Astrocyte (in vitro differentiated cells and primary cell): Measurements from ENCODE around the gene ODF2. TPM values are rescaled to one million over a fixed set of nuclear protein-coding genes. Genes with fewer than 3 reads are reported as not detected.

ENCODE experiments used
- DNase-seq: peaks from one replicate; pipeline ENCODE4 v3.0.0-alpha.2; 2010; ENCODE audit warnings: low read depth
- FAIRE-seq: peaks from 2 replicates; lab custom pipeline; 2011; peaks lifted over from hg19 to GRCh38; lab: Jason Lieb, UNC
- H2AFZ ChIP-seq: 2 replicates; pipeline ENCODE4 v1.6.0; 2012; ENCODE audit warnings: low read depth, low read length, inconsistent platforms
- H3K27ac ChIP-seq: 2 replicates; pipeline ENCODE4 v1.5.1; 2011; ENCODE audit warnings: low read depth, low read length, inconsistent platforms
- H3K27me3 ChIP-seq: 2 replicates; pipeline ENCODE4 v1.6.0; 2011; ENCODE audit warnings: low read length, inconsistent platforms; ENCODE audit not compliant: insufficient read depth
- H3K36me3 ChIP-seq: 2 replicates; pipeline ENCODE4 v1.5.1; 2011; ENCODE audit warnings: low read length, inconsistent platforms; ENCODE audit not compliant: insufficient read depth
- H3K4me1 ChIP-seq: 2 replicates; pipeline ENCODE4 v1.5.1; 2011; ENCODE audit warnings: low read length, inconsistent platforms; ENCODE audit not compliant: insufficient read depth
- H3K4me2 ChIP-seq: 2 replicates; pipeline ENCODE4 v1.6.0; 2012; ENCODE audit warnings: low read length, inconsistent platforms
- H3K4me3 ChIP-seq: 2 replicates; pipeline ENCODE4 v1.5.1; 2011; ENCODE audit warnings: low read depth, mild to moderate bottlenecking, low read length, inconsistent platforms; ENCODE audit not compliant: insufficient read depth
- H3K79me2 ChIP-seq: 2 replicates; pipeline ENCODE4 v1.6.0; 2012; ENCODE audit warnings: mild to moderate bottlenecking, low read length, inconsistent platforms; ENCODE audit not compliant: insufficient read depth
- H3K9ac ChIP-seq: 2 replicates; pipeline ENCODE4 v1.6.0; 2012; ENCODE audit warnings: mild to moderate bottlenecking, low read length, inconsistent platforms
- H3K9me3 ChIP-seq: 2 replicates; pipeline ENCODE4 v1.5.1; 2012; ENCODE audit warnings: low read depth, mild to moderate bottlenecking, low read length, inconsistent platforms; ENCODE audit not compliant: insufficient read depth
- H4K20me1 ChIP-seq: 2 replicates; pipeline ENCODE4 v1.6.0; 2012; ENCODE audit warnings: low read length, inconsistent platforms; ENCODE audit not compliant: insufficient read depth
- H3K27ac Mint-ChIP-seq: one replicate; pipeline ENCODE4 v1.8.0; 2021; ENCODE audit warnings: mild to moderate bottlenecking, mixed read lengths; ENCODE audit not compliant: unreplicated experiment
- H3K27me3 Mint-ChIP-seq: one replicate; pipeline ENCODE4 v1.8.0; 2021; ENCODE audit warnings: low read depth, mixed read lengths; ENCODE audit not compliant: unreplicated experiment
- H3K36me3 Mint-ChIP-seq: one replicate; pipeline ENCODE4 v1.8.0; 2021; ENCODE audit warnings: low read depth, mixed read lengths; ENCODE audit not compliant: unreplicated experiment
- H3K4me1 Mint-ChIP-seq: one replicate; pipeline ENCODE4 v1.8.0; 2021; ENCODE audit warnings: low read depth, mixed read lengths; ENCODE audit not compliant: unreplicated experiment
- H3K4me3 Mint-ChIP-seq: one replicate; pipeline ENCODE4 v1.8.0; 2021; ENCODE audit warnings: mild to moderate bottlenecking, moderate library complexity, mixed read lengths; ENCODE audit not compliant: unreplicated experiment
- H3K9me3 Mint-ChIP-seq: one replicate; pipeline ENCODE4 v1.8.0; 2021; ENCODE audit warnings: mild to moderate bottlenecking, mixed read lengths; ENCODE audit not compliant: unreplicated experiment
- CTCF ChIP-seq: IDR thresholded peaks from 2 replicates; pipeline ENCODE4 v1.5.1; 2011; ENCODE audit warnings: low read depth, mild to moderate bottlenecking, inconsistent platforms, low read length, moderate library complexity; ENCODE audit not compliant: insufficient read depth
- EZH2 ChIP-seq: IDR thresholded peaks from 2 replicates; pipeline ENCODE4 v1.6.1; 2012; ENCODE audit warnings: mild to moderate bottlenecking, low read length, inconsistent platforms; ENCODE audit not compliant: insufficient read depth
- total RNA-seq: library from RNA; stranded (reverse); gene quantifications from 2 replicates; pipeline ENCODE4 v1.2.1, GENCODE V29; 2021

The ODF2 gene
- total RNA-seq, 1 donor from 2014 or later: 26.2 TPM

GRCh38 chr9:128481561-128481960 lies 25.8 kb downstream of the ODF2 start:
- Histone ChIP-seq H3K27ac (no peak overlapping the region), H3K4me3 (no peak overlapping the region), H3K9ac (no peak overlapping the region), H3K9me3 (no peaks in the 10 kb centered on the region), H2AFZ (no peak overlapping the region), H3K4me2 (no peak overlapping the region), H3K4me1 (no peaks in the 10 kb centered on the region), H3K36me3 (peaks cover 42% of the 10 kb centered on the region), H4K20me1 (no peaks in the 10 kb centered on the region), H3K79me2 (no peaks in the 10 kb centered on the region), H3K27me3 (no peaks in the 10 kb centered on the region)
- Mint-ChIP-seq H3K27ac (no peak overlapping the region), H3K9me3 (no peaks in the 10 kb centered on the region), H3K4me1 (no peaks in the 10 kb centered on the region), H3K36me3 (peaks cover 34% of the 10 kb centered on the region), H3K27me3 (no peaks in the 10 kb centered on the region), H3K4me3 (no peak overlapping the region)
- FAIRE-seq (no peak), DNase-seq (no peak)
- no peak for TF ChIP-seq CTCF
- no peak for TF ChIP-seq EZH2

DNA sequence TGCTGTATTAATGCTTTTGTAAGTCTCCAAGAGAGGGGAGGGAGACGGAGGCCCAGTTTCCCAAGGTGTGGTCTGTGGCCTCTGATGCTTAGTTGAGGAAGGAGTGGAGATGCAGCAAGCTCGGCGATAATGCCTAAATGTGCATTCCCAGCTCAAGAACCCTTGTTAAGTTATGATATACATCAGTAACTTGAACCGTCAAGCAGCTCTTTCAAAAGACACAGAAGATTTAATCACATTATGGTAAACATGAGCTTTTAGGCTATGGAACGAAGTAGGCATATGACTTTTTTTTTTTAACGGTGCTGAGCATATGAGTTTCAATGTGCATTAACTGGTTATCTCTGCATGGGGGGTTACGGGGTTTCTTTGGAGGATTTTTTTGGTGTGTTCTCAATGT lies 26.4 kb downstream of the ODF2 start:
- H3K36me3 ChIP-seq: peaks cover 44% of the 10 kb centered on the region

More for the DNA sequence above, 26.4 kb downstream of the ODF2 start:
- no peak overlapping the region for H3K4me3 ChIP-seq
- Mint-ChIP-seq H3K36me3 (peaks cover 36% of the 10 kb centered on the region), H3K9me3 (no peaks in the 10 kb centered on the region), H3K27me3 (no peaks in the 10 kb centered on the region), H3K4me1 (no peaks in the 10 kb centered on the region), H3K4me3 (no peak overlapping the region), H3K27ac (no peak overlapping the region)
- H3K4me2 ChIP-seq: no peak overlapping the region
- DNase-seq: no peak
- no peaks in the 10 kb centered on the region for H3K4me1 ChIP-seq
- no peaks in the 10 kb centered on the region for H4K20me1 ChIP-seq
- no peak for FAIRE-seq
- no peak overlapping the region for H3K27ac ChIP-seq
- H3K9ac ChIP-seq: no peak overlapping the region
- H3K79me2 ChIP-seq: no peaks in the 10 kb centered on the region
- H3K9me3 ChIP-seq: no peaks in the 10 kb centered on the region
- no peaks in the 10 kb centered on the region for H3K27me3 ChIP-seq
- no peak overlapping the region for H2AFZ ChIP-seq
- TF ChIP-seq CTCF: no peak
